Measurements from ENCODE around the gene COL5A1.

COL5A1 gene

GRCh38 chr9:134779640-134780039, 138.0 kb downstream of the COL5A1 start:
- TF ChIP-seq SIN3A (IDR thresholded peaks at IDR 0.05; ENCODE audit: borderline replicate concordance, insufficient read depth, low read length): no peak
- no peak for TF ChIP-seq FOXP2 (optimal IDR thresholded peaks at IDR 0.05; ENCODE audit: borderline replicate concordance, extremely low read depth, extremely low read length, insufficient read depth)
- TF ChIP-seq POLR2AphosphoS5 (IDR thresholded peaks at IDR 0.05; ENCODE audit: low read depth, low read length): no peak

DNA sequence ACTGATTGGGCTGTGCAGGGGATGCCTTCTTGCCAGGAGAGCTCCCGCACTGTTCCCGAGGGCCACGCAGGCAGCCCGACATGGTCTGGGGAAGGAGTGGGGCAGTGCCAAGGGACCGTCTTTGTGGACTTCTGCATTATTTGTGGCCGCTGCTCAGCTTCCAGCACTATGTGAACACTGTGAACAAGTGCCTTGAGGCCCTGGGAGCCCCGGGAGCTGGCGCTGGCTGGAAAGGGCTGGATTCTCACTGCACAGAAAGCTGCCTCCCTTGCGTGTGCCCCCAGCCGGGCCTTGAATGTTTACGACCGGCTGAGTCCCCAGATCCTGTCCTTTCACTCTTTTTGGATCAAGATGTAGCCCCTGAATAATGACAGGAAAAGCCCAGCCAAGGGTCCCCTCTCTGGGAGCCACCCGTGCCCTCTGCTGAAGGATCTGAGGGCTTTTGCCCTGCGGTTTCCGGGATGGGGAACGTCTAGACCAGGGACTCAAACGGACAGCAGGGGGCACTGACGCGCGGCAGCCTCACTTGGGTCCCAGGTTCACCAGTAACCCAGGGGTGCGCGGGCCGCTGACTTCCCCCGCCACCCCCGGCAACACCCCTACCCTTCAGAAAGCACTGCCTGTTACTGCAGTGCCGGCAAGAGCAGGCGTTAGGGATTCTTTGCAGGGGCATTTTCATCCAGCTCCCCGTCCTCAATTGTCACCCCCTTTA, 140.1 kb downstream of the COL5A1 start:
- no peak for TF ChIP-seq POLR2AphosphoS5 (IDR thresholded peaks at IDR 0.05; ENCODE audit: low read depth, low read length)
- no peak for TF ChIP-seq TAF1 (IDR thresholded peaks at IDR 0.05; ENCODE audit: borderline replicate concordance, insufficient read depth, low read length)
- no peak for TF ChIP-seq REST (IDR thresholded peaks at IDR 0.05; ENCODE audit: insufficient read depth in 1 of 2, low read depth in 2 of 2, low read length in 2 of 2)
- TF ChIP-seq FOXP2 (optimal IDR thresholded peaks at IDR 0.05; ENCODE audit: borderline replicate concordance, extremely low read depth, extremely low read length, insufficient read depth): no peak
- TF ChIP-seq SIN3A (IDR thresholded peaks at IDR 0.05; ENCODE audit: borderline replicate concordance, insufficient read depth, low read length): no peak

DNA sequence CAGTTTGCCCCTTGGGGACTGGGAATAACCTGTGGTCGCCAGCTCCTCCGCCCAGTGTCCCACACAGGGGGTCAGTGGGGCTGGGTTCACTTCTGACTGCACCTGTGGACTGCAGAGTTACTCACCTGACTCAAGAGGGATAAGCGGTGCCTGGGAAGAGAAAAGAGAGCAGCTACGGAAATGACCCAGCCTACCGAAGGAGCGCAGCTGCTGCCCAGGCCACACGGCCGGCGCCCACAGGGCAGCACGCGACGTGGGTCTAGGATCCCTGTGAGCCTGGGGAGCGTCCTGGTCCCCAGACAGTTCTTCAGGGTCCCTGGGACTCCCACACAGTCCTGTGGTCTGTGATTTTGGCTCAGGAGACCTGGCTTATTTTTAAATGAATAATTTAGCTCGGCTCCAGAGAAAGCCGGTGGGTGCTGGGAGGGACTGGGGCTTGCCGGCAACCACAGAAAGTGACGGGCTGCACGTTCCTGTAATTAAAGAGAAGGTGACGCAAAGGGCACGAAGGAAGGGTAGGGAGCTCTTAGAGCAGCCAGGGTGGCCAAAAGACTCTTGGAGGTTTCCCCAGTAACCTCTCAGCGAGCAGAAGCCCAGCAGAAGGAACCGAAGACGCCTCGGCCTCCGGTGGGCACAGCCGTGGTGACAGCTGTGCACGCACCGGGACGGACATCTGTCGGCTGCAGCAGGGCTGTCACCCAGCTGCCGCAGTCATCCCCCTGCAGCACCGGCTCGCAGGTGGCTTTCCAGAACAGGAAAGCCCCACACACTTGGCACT, 141.5 kb downstream of the COL5A1 start:
- no peak for TF ChIP-seq REST (IDR thresholded peaks at IDR 0.05; ENCODE audit: insufficient read depth in 1 of 2, low read depth in 2 of 2, low read length in 2 of 2)
- TF ChIP-seq SIN3A (IDR thresholded peaks at IDR 0.05; ENCODE audit: borderline replicate concordance, insufficient read depth, low read length): no peak
- TF ChIP-seq TAF1 (IDR thresholded peaks at IDR 0.05; ENCODE audit: borderline replicate concordance, insufficient read depth, low read length): no peak
- no peak for TF ChIP-seq FOXP2 (optimal IDR thresholded peaks at IDR 0.05; ENCODE audit: borderline replicate concordance, extremely low read depth, extremely low read length, insufficient read depth)
- no peak for TF ChIP-seq POLR2AphosphoS5 (IDR thresholded peaks at IDR 0.05; ENCODE audit: low read depth, low read length)

- no peak for TF ChIP-seq POLR2AphosphoS5 (IDR thresholded peaks at IDR 0.05; ENCODE audit: low read depth, low read length)
- TF ChIP-seq FOXP2 (optimal IDR thresholded peaks at IDR 0.05; ENCODE audit: borderline replicate concordance, extremely low read depth, extremely low read length, insufficient read depth): no peak
- no peak for TF ChIP-seq SIN3A (IDR thresholded peaks at IDR 0.05; ENCODE audit: borderline replicate concordance, insufficient read depth, low read length)
- TF ChIP-seq TAF1 (IDR thresholded peaks at IDR 0.05; ENCODE audit: borderline replicate concordance, insufficient read depth, low read length): no peak
- TF ChIP-seq REST (IDR thresholded peaks at IDR 0.05; ENCODE audit: insufficient read depth in 1 of 2, low read depth in 2 of 2, low read length in 2 of 2): no peak
Measured at GRCh38 chr9:134783699-134784039, 142.1 kb downstream of the COL5A1 start.

- TF ChIP-seq REST (IDR thresholded peaks at IDR 0.05; ENCODE audit: insufficient read depth in 1 of 2, low read depth in 2 of 2, low read length in 2 of 2): no peak
- no peak for TF ChIP-seq POLR2AphosphoS5 (IDR thresholded peaks at IDR 0.05; ENCODE audit: low read depth, low read length)
- TF ChIP-seq FOXP2 (optimal IDR thresholded peaks at IDR 0.05; ENCODE audit: borderline replicate concordance, extremely low read depth, extremely low read length, insufficient read depth): no peak
- TF ChIP-seq TAF1 (IDR thresholded peaks at IDR 0.05; ENCODE audit: borderline replicate concordance, insufficient read depth, low read length): no peak
- no peak for TF ChIP-seq SIN3A (IDR thresholded peaks at IDR 0.05; ENCODE audit: borderline replicate concordance, insufficient read depth, low read length)
Measured at GRCh38 chr9:134784577-134785305, 143.1 kb downstream of the COL5A1 start.

All from PFSK-1 (cell line).